Activated CD4-positive, alpha-beta T cell treated with anti-CD3 and anti-CD28 coated beads, Interleukin-2, amount 10 ng/mL, durations not matched to agents 7 days and 5 days (primary cell): ENCODE measurements around the gene ZFAND6. TPM values are rescaled to one million over a fixed set of nuclear protein-coding genes. Genes with fewer than 3 reads are reported as not detected.

ENCODE experiments used
- CTCF ChIA-PET: fragments of 350-600 bp; sonication (Branson Sonifier 250); formaldehyde crosslinking; loops from one replicate; lab custom pipeline; 2021; ENCODE audit warnings: antibody characterized with exemption; lab: Charles Lee
- POLR2A ChIA-PET: fragments of 350-600 bp; sonication (Branson Sonifier 250); formaldehyde crosslinking; loops from one replicate; lab custom pipeline; 2021; ENCODE audit warnings: antibody characterized with exemption; lab: Charles Lee
- DNase-seq: peaks from one replicate; pipeline ENCODE4 v3.0.0-alpha.2; 2020
- H3K27ac Mint-ChIP-seq: one replicate; pipeline ENCODE4 v1.8.0; 2021; ENCODE audit warnings: mild to moderate bottlenecking, moderate library complexity, mixed read lengths
- H3K27me3 Mint-ChIP-seq: one replicate; pipeline ENCODE4 v1.8.0; 2021; ENCODE audit warnings: mixed read lengths
- H3K36me3 Mint-ChIP-seq: one replicate; pipeline ENCODE4 v1.8.0; 2021; ENCODE audit warnings: low read depth, mixed read lengths
- H3K4me1 Mint-ChIP-seq: one replicate; pipeline ENCODE4 v1.8.0; 2021; ENCODE audit warnings: mixed read lengths
- H3K4me3 Mint-ChIP-seq: one replicate; pipeline ENCODE4 v1.8.0; 2021; ENCODE audit warnings: mild to moderate bottlenecking, moderate library complexity, mixed read lengths
- H3K9me3 Mint-ChIP-seq: one replicate; pipeline ENCODE4 v1.8.0; 2021; ENCODE audit warnings: mixed read lengths
- total RNA-seq, 2 experiments: library from RNA; stranded (reverse); gene quantifications; one replicate each; pipeline ENCODE4 v1.2.3, GENCODE V29; 2021

Gene ZFAND6
- total RNA-seq, 2 experiments from 2014 or later = 49.3 to 56.4 TPM

- H3K4me3 Mint-ChIP-seq = peak overlapping the region; percentile 87
- peaks cover 2% of the 10 kb centered on the region for H3K36me3 Mint-ChIP-seq
- POLR2A ChIA-PET = no interaction called here
- peaks cover 46% of the 10 kb centered on the region for H3K4me1 Mint-ChIP-seq
- peak; percentile 52 for DNase-seq
- CTCF ChIA-PET = interaction anchor here (0.9 to 1.6 kb wide), 4 partner anchors 8 to 17 kb away, joined by 3 read pairs; no protein-coding TSS in a partner anchor
- peak overlapping the region; percentile 97 for H3K27ac Mint-ChIP-seq
- peaks cover 6% of the 10 kb centered on the region for H3K27me3 Mint-ChIP-seq
- no peaks in the 10 kb centered on the region for H3K9me3 Mint-ChIP-seq
These were observed 395 bp downstream of the ZFAND6 start for GRCh38 chr15:80059786-80060355.

- Mint-ChIP-seq H3K27me3 (peaks cover 6% of the 10 kb centered on the region), H3K4me1 (peaks cover 51% of the 10 kb centered on the region), H3K4me3 (peak overlapping the region; percentile 86), H3K27ac (peak overlapping the region; percentile 97), H3K36me3 (no peaks in the 10 kb centered on the region), H3K9me3 (no peaks in the 10 kb centered on the region)
- DNase-seq = peak; percentile 26
- ChIA-PET POLR2A (no interaction called here), CTCF (interaction anchor here (0.9 to 1.6 kb wide), 4 partner anchors 8 to 16 kb away, joined by 3 read pairs; no protein-coding TSS in a partner anchor)
These were observed 1.0 kb downstream of the ZFAND6 start for GRCh38 chr15:80060356-80061006.

DNA sequence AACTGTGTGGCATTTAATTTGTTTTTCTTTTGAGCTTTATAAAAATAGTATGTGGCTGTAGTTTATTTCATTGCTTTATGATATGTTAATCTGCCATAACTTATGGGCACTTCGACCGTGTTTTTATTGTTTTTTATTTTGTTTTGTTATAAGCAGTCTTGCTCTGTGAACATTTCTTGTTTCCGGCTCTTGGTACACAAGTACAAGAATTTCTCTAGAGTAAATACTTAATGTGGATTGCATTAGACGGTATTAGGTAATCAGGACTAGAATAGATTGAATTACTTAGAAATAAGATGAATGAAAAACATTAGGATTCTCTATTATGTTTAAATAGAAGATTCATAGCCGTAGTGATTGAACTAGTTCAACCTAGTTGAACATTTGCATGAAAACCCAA lies 2.1 kb downstream of the ZFAND6 start:
- no peak for DNase-seq
- peaks cover 4% of the 10 kb centered on the region for H3K27me3 Mint-ChIP-seq
- no peaks in the 10 kb centered on the region for H3K36me3 Mint-ChIP-seq
- peaks cover 46% of the 10 kb centered on the region for H3K4me1 Mint-ChIP-seq
- CTCF ChIA-PET = interaction anchor here (0.7 to 1.6 kb wide), 2 partner anchors 97 to 112 kb away, joined by 3 read pairs; no protein-coding TSS in a partner anchor
- POLR2A ChIA-PET = interaction anchor here (0.6 kb wide), 1 partner anchor 41 kb away, joined by 3 read pairs; no protein-coding TSS in a partner anchor
- H3K9me3 Mint-ChIP-seq = no peaks in the 10 kb centered on the region
- peak overlapping the region; percentile 46 for H3K27ac Mint-ChIP-seq
- peak overlapping the region; percentile 86 for H3K4me3 Mint-ChIP-seq

DNA sequence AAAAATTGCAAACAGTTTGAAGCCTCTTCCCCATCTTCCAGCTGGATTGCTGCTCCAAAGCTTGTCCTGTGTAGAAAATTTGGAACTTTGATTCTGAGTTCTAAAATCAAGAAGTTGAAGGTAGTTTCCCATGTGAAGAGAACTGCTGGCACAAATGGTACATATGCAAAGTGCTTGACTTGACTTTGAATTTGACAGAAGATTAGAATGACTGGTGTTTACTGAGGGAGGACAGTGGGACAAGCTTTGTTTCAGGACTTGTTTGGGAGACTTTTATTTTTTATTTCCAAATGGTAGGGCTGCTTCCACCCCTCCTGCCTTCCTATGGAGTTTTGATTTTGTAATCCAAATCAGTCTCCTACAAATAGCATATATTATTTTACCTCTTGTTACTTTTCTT lies 7.4 kb downstream of the ZFAND6 start:
- peaks cover 2% of the 10 kb centered on the region for H3K36me3 Mint-ChIP-seq
- no peak for DNase-seq
- peaks cover 43% of the 10 kb centered on the region for H3K4me1 Mint-ChIP-seq
- POLR2A ChIA-PET = no interaction called here
- H3K27me3 Mint-ChIP-seq = no peaks in the 10 kb centered on the region
- H3K9me3 Mint-ChIP-seq = no peaks in the 10 kb centered on the region
- no peak overlapping the region for H3K27ac Mint-ChIP-seq
- no peak overlapping the region for H3K4me3 Mint-ChIP-seq
- CTCF ChIA-PET = interaction anchor here (0.8 to 1.6 kb wide), 2 partner anchors 17 to 53 kb away, joined by 3 to 4 read pairs; no protein-coding TSS in a partner anchor

DNA sequence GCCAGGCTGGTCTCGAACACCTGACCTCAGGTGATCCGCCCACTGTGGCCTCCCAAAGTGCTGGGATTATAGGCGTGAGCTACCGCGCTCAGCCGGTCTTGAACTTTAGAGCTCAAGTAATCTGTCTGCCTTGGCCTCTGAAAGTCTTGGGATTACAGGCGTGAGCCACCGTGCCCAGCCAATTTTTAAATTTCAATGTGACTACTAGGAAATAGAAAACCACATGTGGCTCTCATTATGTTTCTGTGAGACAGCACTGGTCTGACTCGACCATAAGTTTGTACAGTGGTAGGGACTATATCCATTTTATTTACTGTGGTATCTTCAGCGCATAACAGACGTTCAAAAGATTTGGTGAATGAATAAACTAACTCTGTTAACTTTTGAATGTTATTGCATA lies 9.1 kb downstream of the ZFAND6 start:
- Mint-ChIP-seq H3K36me3 (peaks cover 2% of the 10 kb centered on the region), H3K27me3 (no peaks in the 10 kb centered on the region), H3K4me1 (peaks cover 45% of the 10 kb centered on the region), H3K27ac (no peak overlapping the region), H3K4me3 (no peak overlapping the region), H3K9me3 (no peaks in the 10 kb centered on the region)
- no peak for DNase-seq
- POLR2A ChIA-PET = interaction anchor here (0.6 kb wide), 1 partner anchor 98 kb away, joined by 5 read pairs; no protein-coding TSS in a partner anchor
- CTCF ChIA-PET = no interaction called here

DNA sequence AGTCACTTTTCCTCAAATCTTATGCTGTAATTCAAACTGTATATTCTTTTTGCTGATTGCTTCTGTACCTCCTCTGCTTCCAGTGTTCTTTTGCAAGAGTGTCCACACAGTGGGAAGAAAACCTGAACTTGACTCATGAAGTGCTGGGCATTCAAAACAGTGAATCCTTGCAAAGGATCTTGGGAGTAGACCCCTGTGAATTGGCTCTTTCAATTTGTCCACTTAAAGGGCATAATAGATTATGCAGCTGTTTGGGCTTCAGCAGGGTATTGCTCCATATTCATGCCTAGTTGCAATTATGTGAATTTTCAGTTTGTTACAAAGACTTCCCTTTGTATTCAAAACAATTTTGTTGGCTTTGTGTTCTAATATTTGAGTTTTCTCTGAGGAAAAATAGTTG lies 11.4 kb downstream of the ZFAND6 start:
- H3K27me3 Mint-ChIP-seq = no peaks in the 10 kb centered on the region
- POLR2A ChIA-PET = no interaction called here
- no peaks in the 10 kb centered on the region for H3K9me3 Mint-ChIP-seq
- no peak for DNase-seq
- no peak overlapping the region for H3K27ac Mint-ChIP-seq
- peaks cover 4% of the 10 kb centered on the region for H3K36me3 Mint-ChIP-seq
- peaks cover 48% of the 10 kb centered on the region for H3K4me1 Mint-ChIP-seq
- no peak overlapping the region for H3K4me3 Mint-ChIP-seq
- CTCF ChIA-PET = interaction anchor here (0.9 kb wide), 1 partner anchor 90 kb away, joined by 7 read pairs; no protein-coding TSS in a partner anchor

DNA sequence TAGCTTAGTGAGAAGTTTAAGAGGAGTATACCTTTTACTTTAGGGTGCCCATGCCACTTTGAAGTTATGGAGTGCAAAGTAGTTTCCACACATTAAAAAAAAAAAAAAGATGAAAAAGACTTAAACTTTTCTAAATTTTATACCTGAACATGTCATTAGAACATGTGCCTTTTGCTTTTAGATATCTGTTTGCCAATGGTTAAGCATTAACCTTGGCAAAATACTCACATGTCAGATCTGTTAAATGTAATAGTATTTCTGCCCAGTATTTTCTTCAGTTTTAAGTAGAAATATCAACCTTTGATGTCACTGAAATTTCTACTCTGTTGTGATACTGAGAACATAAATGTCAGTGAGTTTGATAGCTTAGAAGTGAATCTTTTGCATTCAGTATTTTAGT lies 12.2 kb downstream of the ZFAND6 start:
- peaks cover 10% of the 10 kb centered on the region for H3K36me3 Mint-ChIP-seq
- no peaks in the 10 kb centered on the region for H3K27me3 Mint-ChIP-seq
- POLR2A ChIA-PET = no interaction called here
- H3K4me3 Mint-ChIP-seq = peak overlapping the region; percentile 85
- no peak overlapping the region for H3K27ac Mint-ChIP-seq
- CTCF ChIA-PET = interaction anchor here (0.8 to 1.2 kb wide), 2 partner anchors 12 to 17 kb away, joined by 3 read pairs; partner anchors contain the start of gene ZFAND6
- H3K9me3 Mint-ChIP-seq = no peaks in the 10 kb centered on the region
- H3K4me1 Mint-ChIP-seq = peaks cover 52% of the 10 kb centered on the region
- DNase-seq = no peak

- peaks cover 8% of the 10 kb centered on the region for H3K36me3 Mint-ChIP-seq
- no peaks in the 10 kb centered on the region for H3K27me3 Mint-ChIP-seq
- peak overlapping the region; percentile 88 for H3K27ac Mint-ChIP-seq
- peak; percentile 54 for DNase-seq
- peaks cover 49% of the 10 kb centered on the region for H3K4me1 Mint-ChIP-seq
- no peaks in the 10 kb centered on the region for H3K9me3 Mint-ChIP-seq
- peak overlapping the region; percentile 85 for H3K4me3 Mint-ChIP-seq
- POLR2A ChIA-PET = no interaction called here
- CTCF ChIA-PET = interaction anchor here (0.8 to 1.2 kb wide), 3 partner anchors 13 to 19 kb away, joined by 3 read pairs; partner anchors contain the start of gene ZFAND6
These were observed 13.0 kb downstream of the ZFAND6 start for GRCh38 chr15:80072285-80072994.

GRCh38 chr15:80073197-80073596 lies 13.7 kb downstream of the ZFAND6 start:
- Mint-ChIP-seq H3K27ac (no peak overlapping the region), H3K4me1 (peaks cover 49% of the 10 kb centered on the region), H3K27me3 (no peaks in the 10 kb centered on the region), H3K36me3 (peaks cover 10% of the 10 kb centered on the region), H3K4me3 (peak overlapping the region; percentile 50), H3K9me3 (no peaks in the 10 kb centered on the region)
- CTCF ChIA-PET = interaction anchor here (0.6 kb wide), 1 partner anchor 24 kb away, joined by 4 read pairs; no protein-coding TSS in a partner anchor
- DNase-seq = no peak
- POLR2A ChIA-PET = no interaction called here

GRCh38 chr15:80076321-80077318 lies 17.1 kb downstream of the ZFAND6 start:
- Mint-ChIP-seq H3K4me1 (peaks cover 30% of the 10 kb centered on the region), H3K27me3 (no peaks in the 10 kb centered on the region), H3K36me3 (peaks cover 16% of the 10 kb centered on the region), H3K4me3 (no peak overlapping the region), H3K27ac (no peak overlapping the region), H3K9me3 (no peaks in the 10 kb centered on the region)
- ChIA-PET POLR2A (interaction anchor here (0.7 kb wide), 1 partner anchor 100 kb away, joined by 4 read pairs; no protein-coding TSS in a partner anchor), CTCF (interaction anchor here (0.7 to 1.0 kb wide), 2 partner anchors 13 to 16 kb away, joined by 3 read pairs; no protein-coding TSS in a partner anchor)
- DNase-seq = no peak

- ChIA-PET CTCF (interaction anchor here (1.0 to 1.2 kb wide), 2 partner anchors 11 to 17 kb away, joined by 5 read pairs; no protein-coding TSS in a partner anchor), POLR2A (no interaction called here)
- Mint-ChIP-seq H3K36me3 (peaks cover 9% of the 10 kb centered on the region), H3K27ac (no peak overlapping the region), H3K9me3 (no peaks in the 10 kb centered on the region), H3K4me3 (no peak overlapping the region), H3K4me1 (peaks cover 5% of the 10 kb centered on the region), H3K27me3 (no peaks in the 10 kb centered on the region)
- no peak for DNase-seq
These were observed 21.9 kb downstream of the ZFAND6 start for GRCh38 chr15:80081390-80081789.
